Activated B cell treated with CpG ODN at 0.5 μM for 24 hours (primary cell): Measurements from ENCODE around the gene GCK. TPM values are rescaled to one million over a fixed set of nuclear protein-coding genes. Genes with fewer than 3 reads are reported as not detected.

Experiments
- ATAC-seq: fragments of 200-7000 bp; cut with Tn5 transposase; one replicate; pipeline ENCODE4 v1.10.0; 2021; ENCODE audit warnings: low read depth, mild to moderate bottlenecking, moderate library complexity
- CTCF ChIA-PET: fragments of 350-600 bp; sonication (Branson Sonifier 250); formaldehyde crosslinking; loops from one replicate; lab custom pipeline; 2021; ENCODE audit warnings: antibody characterized with exemption; lab: Charles Lee
- POLR2A ChIA-PET: fragments of 350-600 bp; sonication (Branson Sonifier 250); formaldehyde crosslinking; loops from one replicate; lab custom pipeline; 2021; ENCODE audit warnings: antibody characterized with exemption; lab: Charles Lee
- DNase-seq: peaks from one replicate; pipeline ENCODE4 v3.0.0; 2022
- H3K27ac Mint-ChIP-seq: one replicate; pipeline ENCODE4 v1.8.0; 2020; ENCODE audit warnings: mixed read lengths
- H3K27me3 Mint-ChIP-seq: one replicate; pipeline ENCODE4 v1.8.0; 2021; ENCODE audit warnings: mixed read lengths
- H3K36me3 Mint-ChIP-seq: one replicate; pipeline ENCODE4 v1.8.0; 2021; ENCODE audit warnings: low read depth, mixed read lengths
- H3K4me1 Mint-ChIP-seq: one replicate; pipeline ENCODE4 v1.8.0; 2021; ENCODE audit warnings: mixed read lengths
- H3K4me3 Mint-ChIP-seq: one replicate; pipeline ENCODE4 v1.8.0; 2020; ENCODE audit warnings: mild to moderate bottlenecking, mixed read lengths
- H3K9me3 Mint-ChIP-seq: one replicate; pipeline ENCODE4 v1.8.0; 2020; ENCODE audit warnings: mixed read lengths
- intact Hi-C: fragments of 100-400 bp; cut with micrococcal nuclease; formaldehyde crosslinking; loops from one replicate; pipeline ENCODE4 v1.15.1; 2024
- total RNA-seq: library from RNA; stranded (reverse); gene quantifications from 2 replicates; pipeline ENCODE4 v1.2.3, GENCODE V29; 2022
- TF ChIP-seq, protein P1 (sequence below): fragments of 200-600 bp; IDR thresholded peaks from one replicate; pipeline ENCODE4 v1.8.0; 2022; ENCODE audit warnings: antibody characterized with exemption, mild to moderate bottlenecking

GCK gene
- total RNA-seq, 1 donor from 2014 or later: 0.13 TPM

DNA sequence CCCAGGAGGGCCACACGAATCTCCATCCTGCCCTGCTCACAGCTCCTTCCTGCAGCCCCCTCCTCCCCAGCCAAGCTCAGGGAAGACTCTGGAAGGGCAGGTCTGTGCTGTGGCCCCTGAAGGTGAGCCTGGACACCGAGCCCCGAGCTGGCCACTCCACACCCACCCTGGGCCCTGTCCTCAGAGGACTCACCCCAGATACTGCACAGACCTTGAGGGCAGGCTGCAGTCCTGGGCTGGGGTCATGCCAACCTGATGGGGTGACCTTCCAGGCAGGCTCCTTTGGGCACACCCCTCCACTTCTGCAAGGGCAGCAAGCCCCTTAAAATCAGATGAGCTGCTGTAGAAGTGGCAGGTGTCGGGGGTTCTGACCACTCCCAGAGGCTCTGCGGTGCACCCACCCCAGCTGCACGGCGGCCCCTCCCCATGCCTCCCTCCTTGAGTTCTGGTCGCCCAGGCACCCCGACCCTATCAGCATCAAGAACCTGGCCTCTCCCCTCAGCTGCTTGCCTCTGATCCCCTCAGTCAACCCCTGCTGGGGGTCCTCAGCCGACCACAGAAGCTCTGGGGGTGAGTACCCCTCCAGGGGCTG lies 35.8 kb upstream of the GCK start:
- ATAC-seq (no peak), DNase-seq (no peak)
- intact Hi-C loops: no loop called here
- no peaks in the 10 kb centered on the region for H3K36me3 Mint-ChIP-seq
- H3K27me3 Mint-ChIP-seq: peaks cover 5% of the 10 kb centered on the region
- ChIA-PET POLR2A (no interaction called here), CTCF (no interaction called here)
- H3K4me3 Mint-ChIP-seq: no peak overlapping the region
- H3K9me3 Mint-ChIP-seq: no peaks in the 10 kb centered on the region
- H3K4me1 Mint-ChIP-seq: no peaks in the 10 kb centered on the region
- TF ChIP-seq, protein P1, sequence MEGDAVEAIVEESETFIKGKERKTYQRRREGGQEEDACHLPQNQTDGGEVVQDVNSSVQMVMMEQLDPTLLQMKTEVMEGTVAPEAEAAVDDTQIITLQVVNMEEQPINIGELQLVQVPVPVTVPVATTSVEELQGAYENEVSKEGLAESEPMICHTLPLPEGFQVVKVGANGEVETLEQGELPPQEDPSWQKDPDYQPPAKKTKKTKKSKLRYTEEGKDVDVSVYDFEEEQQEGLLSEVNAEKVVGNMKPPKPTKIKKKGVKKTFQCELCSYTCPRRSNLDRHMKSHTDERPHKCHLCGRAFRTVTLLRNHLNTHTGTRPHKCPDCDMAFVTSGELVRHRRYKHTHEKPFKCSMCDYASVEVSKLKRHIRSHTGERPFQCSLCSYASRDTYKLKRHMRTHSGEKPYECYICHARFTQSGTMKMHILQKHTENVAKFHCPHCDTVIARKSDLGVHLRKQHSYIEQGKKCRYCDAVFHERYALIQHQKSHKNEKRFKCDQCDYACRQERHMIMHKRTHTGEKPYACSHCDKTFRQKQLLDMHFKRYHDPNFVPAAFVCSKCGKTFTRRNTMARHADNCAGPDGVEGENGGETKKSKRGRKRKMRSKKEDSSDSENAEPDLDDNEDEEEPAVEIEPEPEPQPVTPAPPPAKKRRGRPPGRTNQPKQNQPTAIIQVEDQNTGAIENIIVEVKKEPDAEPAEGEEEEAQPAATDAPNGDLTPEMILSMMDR: no peak
- H3K27ac Mint-ChIP-seq: no peak overlapping the region

DNA sequence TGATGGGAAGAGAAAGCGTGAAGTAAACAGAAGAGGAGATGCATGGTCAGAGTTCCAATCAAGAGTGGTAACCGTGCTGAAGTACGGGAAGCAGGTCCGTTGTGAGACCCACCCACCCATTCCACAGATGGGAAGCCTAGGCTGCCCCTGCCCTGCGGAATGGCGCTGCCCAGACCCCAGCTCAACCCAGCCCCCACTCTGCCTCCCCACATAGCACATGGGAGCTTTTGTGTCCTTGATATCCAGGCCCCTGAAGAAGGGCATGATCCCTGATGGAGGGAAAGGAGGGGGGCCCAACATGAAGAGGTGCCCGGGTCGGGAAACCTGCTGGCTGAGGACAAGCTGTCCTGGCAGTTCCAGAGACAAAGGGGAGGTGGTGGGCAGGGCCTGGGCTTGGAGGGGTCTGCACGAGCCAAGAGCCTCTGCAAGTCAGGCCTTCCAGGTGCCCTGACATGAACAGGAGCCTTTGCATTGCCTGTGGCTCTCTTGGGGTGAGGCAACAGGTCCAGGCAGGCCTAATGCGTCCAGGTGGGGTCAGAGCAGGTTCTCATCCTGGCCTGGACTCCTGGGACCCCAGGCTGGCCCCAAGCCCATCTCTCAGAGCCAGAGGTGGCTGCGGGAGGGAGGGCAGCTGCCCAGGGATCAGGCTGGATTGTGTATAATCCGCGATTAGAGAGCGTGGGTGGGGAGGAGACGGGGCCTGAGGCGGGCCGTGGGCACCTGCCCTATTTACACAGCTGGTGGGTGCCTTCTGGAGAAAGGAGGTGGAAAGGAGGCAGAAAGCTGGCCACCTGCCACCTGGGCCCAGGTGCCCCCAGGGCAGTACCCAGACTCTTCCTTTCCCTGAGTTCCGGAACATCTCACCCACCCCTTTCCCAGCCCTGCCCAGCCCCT lies 35.1 kb upstream of the GCK start:
- DNase-seq: no peak
- no peak overlapping the region for H3K4me3 Mint-ChIP-seq
- no peak for ATAC-seq
- TF ChIP-seq, protein P1: no peak
- H3K4me1 Mint-ChIP-seq: no peaks in the 10 kb centered on the region
- CTCF ChIA-PET: no interaction called here
- H3K36me3 Mint-ChIP-seq: no peaks in the 10 kb centered on the region
- H3K27me3 Mint-ChIP-seq: peaks cover 5% of the 10 kb centered on the region
- H3K9me3 Mint-ChIP-seq: no peaks in the 10 kb centered on the region
- H3K27ac Mint-ChIP-seq: no peak overlapping the region
- POLR2A ChIA-PET: no interaction called here
- intact Hi-C loops: no loop called here

DNA sequence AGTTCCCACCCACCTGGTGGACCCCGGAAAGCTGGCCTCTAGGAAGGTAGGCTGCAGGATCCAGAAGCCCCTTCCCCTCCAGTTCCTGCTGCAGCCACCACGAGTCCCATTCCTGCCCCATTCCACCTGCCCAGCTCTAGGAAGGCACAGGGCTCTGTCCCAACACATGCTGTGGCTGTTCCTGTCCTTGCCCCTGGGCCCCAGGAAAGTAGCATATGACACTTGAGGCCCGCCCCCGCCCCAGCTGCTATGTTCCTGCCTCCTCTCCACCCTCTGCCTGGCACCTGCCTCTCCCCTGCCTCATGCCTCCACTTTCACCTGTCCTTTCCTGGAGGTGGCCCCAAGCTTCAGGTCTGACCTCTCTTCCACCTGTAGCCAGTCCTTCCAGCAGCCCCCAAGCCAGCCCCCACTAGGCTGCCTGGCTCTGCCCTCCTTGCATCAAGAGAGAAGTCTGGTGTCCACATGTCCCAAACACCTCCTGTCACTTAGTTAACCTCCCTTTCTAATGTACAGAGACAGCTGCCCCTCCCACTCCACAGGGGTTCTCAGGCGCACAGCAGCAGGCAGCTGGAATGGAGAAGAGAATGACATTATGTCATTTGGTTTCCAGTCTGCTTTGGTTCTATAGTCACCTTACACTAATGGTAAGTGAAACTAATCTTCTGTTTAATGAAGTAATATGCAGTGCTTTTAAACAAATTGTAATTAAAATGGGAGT lies 34.3 kb upstream of the GCK start:
- H3K9me3 Mint-ChIP-seq: no peaks in the 10 kb centered on the region
- peaks cover 5% of the 10 kb centered on the region for H3K27me3 Mint-ChIP-seq
- no peak overlapping the region for H3K27ac Mint-ChIP-seq
- no peaks in the 10 kb centered on the region for H3K4me1 Mint-ChIP-seq
- POLR2A ChIA-PET: no interaction called here
- intact Hi-C loops: no loop called here
- no peak overlapping the region for H3K4me3 Mint-ChIP-seq
- DNase-seq (no peak), ATAC-seq (no peak)
- H3K36me3 Mint-ChIP-seq: no peaks in the 10 kb centered on the region
- CTCF ChIA-PET: no interaction called here
- TF ChIP-seq, protein P1: no peak

DNA sequence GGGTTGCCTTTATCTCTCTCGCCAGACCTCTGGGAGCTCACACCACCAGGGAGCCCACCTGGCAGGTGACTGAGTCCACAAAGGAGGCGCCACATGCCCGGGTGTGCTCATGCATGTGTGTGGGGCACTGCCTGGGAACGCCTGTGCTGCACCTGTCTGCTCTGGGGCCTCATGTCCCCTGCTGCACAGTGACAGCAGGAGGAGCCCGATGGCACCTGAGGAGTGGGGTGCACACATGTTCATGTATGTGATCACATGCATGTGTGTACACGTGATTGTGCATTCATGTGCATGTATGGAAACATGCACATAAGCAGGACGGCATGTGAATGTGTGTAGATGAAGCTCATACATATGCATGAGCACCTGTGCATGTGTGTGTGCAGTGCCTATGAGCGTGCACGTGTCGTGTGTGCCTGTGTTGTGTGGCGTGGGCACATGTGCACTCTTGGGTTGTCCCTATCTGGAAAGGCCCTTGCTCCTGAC lies 33.6 kb upstream of the GCK start:
- intact Hi-C loops: no loop called here
- POLR2A ChIA-PET: no interaction called here
- Mint-ChIP-seq H3K27ac (no peak overlapping the region), H3K9me3 (no peaks in the 10 kb centered on the region), H3K27me3 (peaks cover 5% of the 10 kb centered on the region), H3K4me1 (no peaks in the 10 kb centered on the region), H3K36me3 (no peaks in the 10 kb centered on the region), H3K4me3 (no peak overlapping the region)
- CTCF ChIA-PET: no interaction called here
- DNase-seq (no peak), ATAC-seq (no peak)
- TF ChIP-seq, protein P1: no peak

DNA sequence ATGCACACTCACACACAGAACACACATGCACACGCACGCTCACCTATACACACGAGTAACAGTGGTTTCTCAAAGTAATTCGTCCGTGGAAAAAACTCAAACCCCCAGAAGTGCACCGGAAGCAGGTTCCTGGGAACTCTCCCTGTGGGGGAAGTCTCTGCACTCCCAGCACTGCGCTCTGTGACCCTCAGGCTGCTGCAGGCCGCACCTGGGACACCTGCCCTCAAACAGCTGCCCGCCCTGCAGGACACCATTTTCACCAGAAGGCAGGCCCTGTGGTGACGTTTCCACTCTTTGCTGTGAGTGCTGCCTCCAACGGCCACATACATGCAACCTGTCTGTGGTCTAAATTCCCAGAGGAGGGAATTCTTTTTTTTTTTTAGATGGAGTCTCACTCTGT lies 32.8 kb upstream of the GCK start:
- ATAC-seq: no peak

More for the DNA sequence above, 32.8 kb upstream of the GCK start:
- TF ChIP-seq, protein P1: no peak
- DNase-seq: no peak
- H3K4me3 Mint-ChIP-seq: no peak overlapping the region
- intact Hi-C loops: no loop called here
- CTCF ChIA-PET: no interaction called here
- POLR2A ChIA-PET: no interaction called here
- peaks cover 5% of the 10 kb centered on the region for H3K27me3 Mint-ChIP-seq
- no peaks in the 10 kb centered on the region for H3K36me3 Mint-ChIP-seq
- no peaks in the 10 kb centered on the region for H3K4me1 Mint-ChIP-seq
- no peaks in the 10 kb centered on the region for H3K9me3 Mint-ChIP-seq
- H3K27ac Mint-ChIP-seq: no peak overlapping the region
